GM19193 (cell line): Measurements from ENCODE around the gene PACS1.

Experiments used
- POLR2A ChIP-seq: IDR thresholded peaks from 4 replicates; pipeline ENCODE4 v1.6.1; 2011; ENCODE audit not compliant: insufficient read depth, insufficient read length; ENCODE audit errors: extremely low read depth

PACS1 gene

GRCh38 chr11:66247295-66247694 is 177.2 kb downstream of the PACS1 start:
- no peak for TF ChIP-seq POLR2A

GRCh38 chr11:66247801-66248200 is 177.7 kb downstream of the PACS1 start:
- TF ChIP-seq POLR2A: no peak

GRCh38 chr11:66248903-66249302 is 178.8 kb downstream of the PACS1 start:
- TF ChIP-seq POLR2A: no peak

GRCh38 chr11:66251809-66252208 is 181.7 kb downstream of the PACS1 start:
- TF ChIP-seq POLR2A: no peak

- TF ChIP-seq POLR2A: no peak
These were observed 188.4 kb downstream of the PACS1 start for GRCh38 chr11:66258473-66258893.

GRCh38 chr11:66259225-66259624 is 189.2 kb downstream of the PACS1 start:
- TF ChIP-seq POLR2A: no peak

- no peak for TF ChIP-seq POLR2A
These were observed 189.9 kb downstream of the PACS1 start for GRCh38 chr11:66259956-66260355.

GRCh38 chr11:66261578-66261977 is 191.5 kb downstream of the PACS1 start:
- TF ChIP-seq POLR2A: no peak

- TF ChIP-seq POLR2A: no peak
These were observed 192.1 kb downstream of the PACS1 start for GRCh38 chr11:66262191-66262590.

GRCh38 chr11:66262696-66263095 is 192.6 kb downstream of the PACS1 start:
- no peak for TF ChIP-seq POLR2A

GRCh38 chr11:66263231-66263630 is 193.2 kb downstream of the PACS1 start:
- TF ChIP-seq POLR2A: no peak

- no peak for TF ChIP-seq POLR2A
These were observed 193.7 kb downstream of the PACS1 start for GRCh38 chr11:66263785-66264184.

- no peak for TF ChIP-seq POLR2A
These were observed 194.3 kb downstream of the PACS1 start for GRCh38 chr11:66264383-66264782.

GRCh38 chr11:66264914-66265313 is 194.8 kb downstream of the PACS1 start:
- TF ChIP-seq POLR2A: no peak

GRCh38 chr11:66265531-66266377 is 195.7 kb downstream of the PACS1 start:
- no peak for TF ChIP-seq POLR2A

GRCh38 chr11:66266378-66267038 is 196.4 kb downstream of the PACS1 start:
- no peak for TF ChIP-seq POLR2A
